NCI-H2081 treated with DMSO at 0.1 percent for 48 hours (cell line): ENCODE results near the gene CDH4.

Experiments
- DNase-seq: peaks from one replicate; lab custom pipeline; 2025; lab: John Stamatoyannopoulos, UW

Gene CDH4

DNA sequence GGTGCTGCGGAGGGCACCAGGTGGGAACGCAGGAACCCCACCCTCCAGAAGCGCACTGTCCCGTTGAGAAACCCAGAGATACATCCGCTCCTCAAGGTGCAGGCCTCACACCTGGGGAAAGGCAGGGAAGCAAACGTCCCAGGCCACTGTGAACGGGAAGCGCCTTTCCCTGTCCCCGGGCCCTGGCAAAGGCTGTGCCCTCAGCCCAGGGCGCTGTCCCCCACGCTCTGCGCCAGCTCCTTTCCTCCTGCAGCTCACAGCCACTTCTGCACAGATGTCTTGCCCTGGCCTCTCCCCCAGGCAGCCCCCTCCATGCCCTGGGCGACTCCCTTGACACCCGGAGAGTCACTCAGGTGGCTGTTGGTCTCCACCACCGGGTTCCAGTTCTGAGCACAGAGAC lies 609.8 kb downstream of the CDH4 start:
- DNase-seq, result no peak

DNA sequence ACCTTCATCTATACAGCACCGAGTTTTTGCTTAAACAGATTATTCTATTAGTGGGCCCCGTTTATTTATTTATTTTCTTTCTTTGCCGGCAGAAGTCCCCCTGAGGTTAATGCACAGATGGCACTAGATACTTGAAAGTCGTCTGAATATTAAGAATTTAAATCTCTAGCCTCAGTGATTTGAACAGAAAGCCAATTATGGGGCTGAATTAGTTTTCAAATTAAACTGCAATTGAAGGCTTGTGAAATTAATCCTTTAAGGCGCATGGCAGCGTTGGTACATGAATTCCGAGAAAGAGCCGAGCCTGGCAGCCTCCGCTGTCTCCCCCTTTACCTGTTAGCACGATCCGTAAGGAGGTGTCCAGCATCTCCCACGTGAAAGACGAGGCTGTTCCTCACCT lies 610.8 kb downstream of the CDH4 start:
- no peak for DNase-seq

DNA sequence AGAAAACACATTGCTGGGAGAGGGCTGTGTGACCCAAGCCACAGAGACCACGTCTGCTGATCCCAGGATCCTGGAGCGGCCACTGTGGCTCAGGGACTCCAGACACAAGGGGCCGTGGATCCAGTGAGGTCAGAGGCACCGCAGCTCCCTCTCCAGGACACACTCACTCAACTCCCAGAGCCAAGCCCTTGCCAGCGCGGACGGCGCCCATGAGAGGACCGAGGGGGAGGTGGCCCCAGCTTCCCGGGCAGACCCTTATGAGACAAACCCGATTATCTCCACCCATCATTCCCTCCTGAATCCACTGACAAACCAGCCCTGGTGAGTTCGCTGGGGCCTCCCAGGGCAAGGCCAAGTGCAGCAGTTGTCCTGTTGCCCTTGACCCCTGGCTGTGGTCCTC lies 612.4 kb downstream of the CDH4 start:
- no peak for DNase-seq

DNA sequence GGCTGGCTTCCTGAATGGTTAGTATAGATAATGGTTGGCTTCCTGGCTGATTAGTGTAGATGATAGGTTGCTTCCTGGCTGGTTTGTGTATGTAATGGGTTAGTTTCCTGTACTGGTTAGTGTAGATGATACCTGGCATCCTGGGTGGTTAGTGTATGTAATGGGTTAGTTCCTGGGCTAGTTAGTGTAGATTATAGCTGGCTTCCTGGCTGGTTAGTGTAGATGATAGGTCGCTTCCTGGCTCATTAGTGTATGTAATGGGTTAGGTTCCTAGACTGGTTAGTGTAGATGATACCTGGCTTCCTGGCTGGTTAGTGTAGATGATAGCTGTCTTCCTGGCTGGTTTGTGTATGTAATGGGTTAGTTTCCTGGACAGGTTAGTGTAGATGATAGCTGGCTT lies 613.3 kb downstream of the CDH4 start:
- no peak for DNase-seq

DNA sequence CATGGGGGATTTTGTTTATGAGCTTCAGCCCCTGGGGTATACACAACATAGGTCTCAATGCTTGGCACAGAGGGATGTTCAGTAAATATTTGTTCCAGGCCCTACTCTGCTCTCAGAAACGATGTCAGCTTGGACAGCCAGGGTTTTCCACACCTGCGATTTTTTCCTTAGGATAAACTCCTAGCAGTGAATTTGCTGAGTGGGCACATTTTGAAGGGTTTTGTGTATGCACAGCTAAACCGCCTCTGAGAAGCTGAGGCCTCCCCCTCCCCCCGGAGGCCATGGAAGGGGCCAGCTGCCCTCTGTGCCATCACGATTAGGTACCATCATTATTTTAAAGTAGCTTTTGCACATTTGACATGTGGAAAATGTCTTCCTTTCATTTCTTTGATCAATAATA lies 614.1 kb downstream of the CDH4 start:
- DNase-seq, result no peak

DNA sequence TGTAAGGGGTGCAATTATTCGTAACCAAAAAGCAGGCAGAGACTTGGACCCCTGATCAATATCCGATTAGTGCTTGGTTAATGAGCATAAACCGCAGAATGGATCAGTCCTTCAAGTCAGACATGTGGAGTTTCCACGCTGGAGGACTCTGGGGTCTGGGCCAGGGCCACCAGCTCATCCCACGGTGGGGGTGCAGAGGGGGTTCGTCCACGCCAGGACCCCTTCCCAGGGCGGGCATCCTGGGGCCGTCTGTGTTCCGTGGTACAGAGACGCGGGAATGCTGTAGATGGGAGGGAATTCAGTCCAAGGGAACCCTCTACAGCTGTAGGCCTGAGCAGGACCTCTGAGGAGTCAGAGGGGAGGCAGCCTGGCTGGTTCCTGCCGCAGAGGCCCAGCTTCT lies 615.9 kb downstream of the CDH4 start:
- no peak for DNase-seq

DNA sequence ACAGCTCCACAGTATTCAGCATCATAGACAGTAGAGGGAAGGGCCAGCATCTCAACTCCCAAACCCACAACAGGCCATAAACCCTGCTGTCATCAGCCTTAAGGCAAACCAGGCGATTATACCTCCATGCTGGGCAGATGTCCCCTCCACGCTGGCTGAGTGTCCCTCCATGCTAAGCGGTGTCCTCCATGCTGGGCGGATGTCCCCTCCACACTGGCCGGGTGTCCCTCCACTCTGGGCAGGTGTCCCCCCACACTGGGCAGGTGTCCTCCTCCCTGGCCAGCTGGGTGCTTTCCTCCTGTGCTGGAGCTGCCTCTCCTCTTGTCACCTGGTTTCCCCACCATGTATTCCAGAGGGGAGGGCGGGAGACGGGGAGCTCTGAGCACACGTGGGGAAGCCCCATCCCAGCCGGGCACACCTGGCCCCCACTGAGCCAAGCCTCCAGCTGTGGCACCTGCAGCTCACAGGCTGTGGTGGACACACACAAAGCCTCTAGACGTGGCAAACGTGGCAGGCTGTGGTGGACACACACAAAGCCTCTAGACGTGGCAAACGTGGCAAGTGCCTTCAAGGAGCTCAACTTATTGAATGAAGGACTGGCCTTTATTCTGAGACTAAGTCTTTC lies 616.5 kb downstream of the CDH4 start:
- no peak for DNase-seq

DNA sequence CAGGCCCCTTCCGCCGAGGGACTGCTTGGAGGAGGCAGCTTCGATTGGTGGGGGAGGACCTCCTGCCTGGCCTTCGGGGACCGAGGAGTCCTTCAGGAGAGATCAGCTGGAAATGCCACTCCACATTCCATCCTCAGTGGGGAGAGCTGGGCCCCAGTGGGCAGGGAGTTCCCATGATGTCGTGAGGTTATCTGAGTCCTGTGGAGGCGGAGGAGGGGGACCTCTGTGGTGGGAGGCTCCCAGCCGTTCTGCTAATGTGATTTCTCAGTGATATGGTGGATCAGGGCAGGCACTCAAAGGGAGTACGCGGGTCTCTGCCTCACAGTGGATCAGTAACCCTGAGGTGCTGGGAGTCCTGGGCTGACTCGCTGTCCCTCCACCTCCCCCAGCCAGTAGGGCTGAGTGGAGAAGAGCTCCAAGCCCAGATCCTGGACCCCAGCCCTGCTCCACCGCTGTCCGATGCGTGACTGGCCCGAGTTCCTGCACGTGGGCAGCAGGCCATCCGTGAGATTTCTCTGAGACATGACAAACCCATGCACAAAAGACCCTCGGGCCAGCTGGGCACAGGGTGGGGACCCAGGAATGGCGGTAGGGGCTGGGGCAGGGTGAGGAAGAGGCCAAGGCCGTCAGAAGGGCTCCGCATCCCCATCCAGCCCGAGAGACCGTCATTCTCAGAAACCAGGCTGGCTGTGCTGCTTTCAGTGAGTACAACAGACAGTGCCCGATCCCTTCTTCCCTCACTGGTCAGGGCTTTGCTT lies 617.9 kb downstream of the CDH4 start:
- DNase-seq, result no peak

DNA sequence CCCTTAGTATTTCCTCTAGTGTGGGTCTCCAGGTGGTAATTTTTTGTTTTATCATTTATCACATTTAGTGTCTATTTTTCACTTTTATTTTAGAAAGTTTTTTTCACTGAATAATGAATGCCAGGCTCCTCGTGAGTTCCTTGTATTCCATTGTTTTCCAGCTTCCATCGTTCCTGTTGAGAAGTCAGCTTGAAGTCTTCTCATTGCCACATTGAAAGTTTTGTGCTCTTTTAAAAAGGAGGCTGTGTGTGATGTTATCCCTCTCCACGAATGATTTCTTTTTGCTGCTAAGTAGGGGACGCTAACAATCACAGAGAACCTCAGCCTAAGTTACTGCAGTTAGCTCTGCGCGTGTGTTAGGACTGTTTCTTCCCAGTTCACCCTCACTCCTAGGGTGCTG lies 619.1 kb downstream of the CDH4 start:
- no peak for DNase-seq

DNA sequence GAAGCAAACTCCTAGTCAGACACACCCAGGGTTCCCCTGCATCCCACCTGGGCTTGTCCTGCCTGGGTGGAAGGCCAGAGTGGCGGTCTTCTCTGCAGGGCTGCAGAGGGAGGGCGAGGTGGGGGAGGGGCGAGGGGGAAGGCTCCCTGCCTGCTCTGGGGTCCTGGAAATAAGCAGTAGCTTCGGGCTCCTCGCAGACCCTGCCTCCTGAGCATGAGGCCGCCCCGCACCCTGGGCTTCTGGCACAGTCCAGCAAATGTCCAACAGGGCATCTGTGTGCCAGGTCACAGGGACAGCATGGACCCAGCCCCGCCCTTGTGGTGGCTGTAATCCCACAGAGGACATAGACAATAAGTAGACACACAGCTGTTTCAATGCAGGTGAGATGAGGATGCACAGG lies 619.9 kb downstream of the CDH4 start:
- DNase-seq, result no peak

DNA sequence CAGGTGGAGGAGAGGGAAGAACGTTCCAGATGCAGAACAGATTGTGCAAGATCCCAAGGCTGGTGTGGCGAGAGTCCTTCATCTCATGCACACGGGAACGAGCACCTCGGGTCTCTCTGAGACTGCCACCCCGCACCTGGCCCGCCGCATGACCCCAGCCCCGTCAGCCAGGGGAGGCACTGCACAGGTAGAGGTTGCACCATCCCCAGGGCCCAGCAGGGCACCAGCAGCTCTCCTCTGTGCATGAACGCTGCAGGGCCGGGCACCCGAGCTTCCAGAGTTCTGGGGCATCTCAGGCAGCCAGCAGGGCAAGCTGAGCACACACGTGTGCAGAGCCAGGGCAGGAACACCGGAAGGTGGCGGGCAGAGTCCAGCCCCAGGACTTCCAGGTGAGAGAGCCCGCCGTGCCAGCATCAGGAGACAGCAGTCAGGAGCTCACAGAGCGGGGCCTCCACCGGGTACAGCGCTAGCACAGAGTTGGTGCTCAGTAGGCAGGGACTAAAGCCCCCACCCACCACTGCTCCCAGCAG lies 620.4 kb downstream of the CDH4 start:
- no peak for DNase-seq

DNA sequence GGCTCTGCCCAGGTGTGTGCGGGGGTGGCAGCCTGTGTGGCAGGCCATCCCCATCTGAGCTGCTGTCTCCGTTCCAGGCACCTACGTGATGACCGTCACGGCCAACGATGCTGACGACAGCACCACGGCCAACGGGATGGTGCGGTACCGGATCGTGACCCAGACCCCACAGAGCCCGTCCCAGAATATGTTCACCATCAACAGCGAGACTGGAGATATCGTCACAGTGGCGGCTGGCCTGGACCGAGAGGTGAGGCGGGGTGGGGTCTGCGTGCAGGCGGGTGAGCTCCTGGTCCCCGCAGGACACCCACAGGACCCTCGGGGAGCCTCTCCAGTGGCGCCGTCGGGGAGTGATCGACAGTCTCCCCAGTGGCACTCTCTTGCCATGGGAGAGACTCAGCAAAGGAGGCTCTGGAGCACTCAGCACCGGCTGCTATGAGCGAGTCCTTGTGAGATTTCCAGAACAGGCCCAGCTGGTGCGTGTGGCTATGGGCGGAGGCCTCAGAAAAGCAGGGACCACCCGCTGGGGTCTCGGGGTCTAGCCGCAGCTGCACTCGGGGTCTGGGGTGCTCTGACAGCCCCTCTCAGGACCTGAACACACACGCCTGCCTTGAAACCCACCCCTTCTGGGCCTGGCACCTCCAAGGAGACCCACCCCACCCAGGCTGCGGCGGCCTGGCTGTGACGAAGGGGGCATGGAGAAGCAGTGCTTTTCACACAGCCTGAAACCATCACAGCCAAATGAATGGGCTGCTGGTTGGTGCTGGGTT lies 621.8 kb downstream of the CDH4 start:
- no peak for DNase-seq

DNA sequence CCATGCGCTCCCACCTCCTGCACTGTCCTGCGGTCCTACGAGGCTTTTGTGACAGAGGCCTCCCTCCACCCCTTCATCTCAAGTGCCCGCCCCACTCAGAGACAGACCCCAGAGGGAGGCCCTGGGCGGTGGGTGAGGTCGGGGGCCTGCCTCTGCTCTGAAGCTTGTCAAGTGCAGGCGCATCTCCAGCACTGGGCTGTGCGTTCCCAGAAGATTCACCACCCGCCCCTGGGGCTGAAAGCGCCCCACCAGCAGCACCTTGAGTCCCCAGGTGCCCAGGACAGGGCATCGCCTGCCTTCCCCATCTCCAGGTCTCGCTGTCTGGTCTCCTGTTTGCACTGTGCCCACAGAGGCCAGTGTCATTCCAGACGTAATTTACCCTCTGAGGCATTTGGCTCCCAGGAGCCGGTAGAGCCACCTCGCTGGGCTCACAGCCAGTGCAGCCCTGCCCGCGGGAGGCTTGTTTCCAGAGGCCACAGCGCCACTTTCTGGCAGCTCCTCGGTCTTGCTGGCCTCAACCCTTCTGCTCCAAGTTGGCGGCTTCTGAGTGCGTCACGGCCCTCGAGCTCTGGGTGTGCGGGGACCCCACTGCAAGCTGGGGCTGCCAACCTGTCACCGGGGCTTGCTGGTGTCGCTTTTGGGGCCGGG lies 622.5 kb downstream of the CDH4 start:
- DNase-seq, result no peak

DNA sequence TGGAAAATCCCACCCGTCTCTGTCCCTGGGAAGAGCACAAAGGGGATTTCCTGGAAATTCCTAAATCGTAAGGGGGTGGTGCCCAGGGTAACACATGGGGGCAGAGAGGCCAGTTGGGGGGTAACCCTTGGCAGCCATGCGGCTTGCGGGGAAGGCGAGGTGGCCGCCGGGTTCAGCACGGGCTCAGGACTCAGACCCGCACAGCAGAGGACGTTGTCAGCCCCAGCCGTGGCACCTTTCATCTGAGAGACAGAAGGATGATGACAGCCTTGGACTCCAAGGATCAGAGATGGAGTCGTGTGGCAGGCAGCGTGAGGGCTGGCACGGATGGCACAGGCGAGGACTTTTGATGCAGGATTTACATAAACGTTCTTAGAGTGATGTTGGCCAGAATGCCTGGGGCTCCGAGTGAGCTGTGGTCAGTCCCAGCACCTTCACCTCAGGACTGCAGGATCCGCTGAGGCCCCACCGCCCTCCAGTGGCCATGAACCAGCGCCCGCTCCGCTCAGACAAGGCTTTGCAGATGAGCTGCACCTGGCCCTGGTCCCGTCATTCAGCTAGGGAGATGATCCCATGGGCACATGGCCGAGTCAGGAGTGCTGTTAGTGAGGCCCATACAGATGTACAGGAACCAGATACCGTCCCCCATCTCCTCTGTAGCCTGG lies 623.3 kb downstream of the CDH4 start:
- no peak for DNase-seq

DNA sequence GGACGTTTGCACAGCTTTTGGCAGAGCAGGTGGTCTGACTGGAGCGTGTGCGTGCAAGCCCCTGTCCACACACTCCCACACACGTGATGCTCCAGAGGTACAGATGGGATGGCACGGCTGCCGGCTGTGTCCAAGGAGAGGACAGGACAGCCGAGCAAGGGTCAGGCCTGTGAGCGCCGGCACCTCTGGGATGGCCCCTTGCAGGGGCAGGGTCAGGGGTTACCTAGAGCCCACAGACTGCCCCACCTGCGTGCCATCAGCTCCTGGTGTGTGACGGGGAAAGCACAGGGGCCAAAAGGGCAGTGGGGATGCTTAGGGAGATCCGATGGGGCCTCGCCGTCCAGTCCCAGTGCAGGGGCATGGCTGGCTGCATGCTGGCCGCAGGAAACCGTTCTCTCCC lies 623.9 kb downstream of the CDH4 start:
- no peak for DNase-seq

DNA sequence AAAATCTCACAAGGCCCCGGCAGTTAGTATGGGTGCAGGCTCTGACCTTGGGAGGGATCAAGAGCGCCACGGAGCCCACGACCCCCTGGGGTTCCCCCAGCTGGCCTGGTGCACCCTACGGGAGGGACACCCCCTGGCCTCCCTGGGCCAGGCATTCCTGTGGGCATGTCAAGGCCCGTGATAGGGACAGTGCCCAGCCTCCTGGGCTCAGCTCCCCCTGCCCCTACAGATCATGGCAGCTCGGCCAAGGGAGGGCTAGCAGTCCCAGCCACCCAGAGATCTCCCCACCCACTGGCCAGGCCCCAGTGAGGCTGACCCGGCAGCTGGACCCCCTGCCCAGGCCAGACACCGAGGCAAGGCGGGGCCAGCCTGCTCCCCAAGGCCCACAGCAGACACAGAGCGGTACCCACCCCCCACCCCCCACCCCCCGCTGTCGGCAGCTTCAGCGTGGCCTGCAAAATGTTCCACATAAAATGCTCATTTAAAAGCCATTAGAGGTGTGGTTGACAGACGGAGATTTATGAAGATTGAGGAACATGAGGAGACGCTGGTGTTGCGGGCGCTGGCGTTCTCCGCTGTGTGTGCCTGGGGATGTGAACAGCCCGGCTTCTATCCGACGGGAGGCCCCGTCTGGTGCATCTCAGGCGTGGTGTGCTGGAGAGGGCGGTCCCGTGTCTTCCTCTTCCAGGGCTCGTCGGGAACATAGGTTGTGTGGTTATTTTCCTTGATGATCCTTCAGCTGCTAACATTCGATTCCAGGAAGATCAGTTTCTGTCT lies 625.1 kb downstream of the CDH4 start:
- no peak for DNase-seq

DNA sequence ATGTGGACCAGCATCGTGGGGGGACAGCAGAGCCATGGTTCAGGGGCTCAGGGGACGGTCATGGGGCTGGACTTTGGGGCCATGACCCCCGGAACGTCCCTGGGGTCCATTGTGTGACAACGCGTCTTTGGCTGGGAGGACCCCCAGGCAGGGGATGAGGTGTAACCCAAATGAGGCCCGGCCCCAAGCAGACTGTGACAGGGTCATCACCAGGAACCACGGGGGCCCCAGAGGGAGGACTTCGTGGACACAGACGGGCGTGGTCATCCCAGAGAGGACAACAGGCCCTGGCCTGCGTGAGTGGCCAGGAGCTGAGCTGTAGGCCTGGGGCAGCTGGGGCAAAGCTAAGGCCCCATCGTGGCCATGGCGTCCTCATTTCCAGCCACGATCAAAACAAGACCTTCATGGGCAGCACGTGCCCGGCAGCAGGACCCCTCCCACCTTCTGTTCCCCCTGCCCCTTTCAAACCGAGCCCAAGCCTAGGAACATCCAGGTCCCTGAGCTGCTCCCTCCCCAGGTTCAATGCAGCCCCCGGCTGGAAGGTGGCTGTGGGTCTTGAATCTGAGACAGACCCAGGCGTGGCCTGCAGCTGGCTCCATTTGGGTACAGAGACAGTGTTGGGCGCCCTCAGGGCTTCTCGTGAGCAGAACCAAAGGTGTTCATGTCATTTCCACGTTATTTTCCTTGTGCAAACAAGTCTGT lies 625.9 kb downstream of the CDH4 start:
- no peak for DNase-seq

DNA sequence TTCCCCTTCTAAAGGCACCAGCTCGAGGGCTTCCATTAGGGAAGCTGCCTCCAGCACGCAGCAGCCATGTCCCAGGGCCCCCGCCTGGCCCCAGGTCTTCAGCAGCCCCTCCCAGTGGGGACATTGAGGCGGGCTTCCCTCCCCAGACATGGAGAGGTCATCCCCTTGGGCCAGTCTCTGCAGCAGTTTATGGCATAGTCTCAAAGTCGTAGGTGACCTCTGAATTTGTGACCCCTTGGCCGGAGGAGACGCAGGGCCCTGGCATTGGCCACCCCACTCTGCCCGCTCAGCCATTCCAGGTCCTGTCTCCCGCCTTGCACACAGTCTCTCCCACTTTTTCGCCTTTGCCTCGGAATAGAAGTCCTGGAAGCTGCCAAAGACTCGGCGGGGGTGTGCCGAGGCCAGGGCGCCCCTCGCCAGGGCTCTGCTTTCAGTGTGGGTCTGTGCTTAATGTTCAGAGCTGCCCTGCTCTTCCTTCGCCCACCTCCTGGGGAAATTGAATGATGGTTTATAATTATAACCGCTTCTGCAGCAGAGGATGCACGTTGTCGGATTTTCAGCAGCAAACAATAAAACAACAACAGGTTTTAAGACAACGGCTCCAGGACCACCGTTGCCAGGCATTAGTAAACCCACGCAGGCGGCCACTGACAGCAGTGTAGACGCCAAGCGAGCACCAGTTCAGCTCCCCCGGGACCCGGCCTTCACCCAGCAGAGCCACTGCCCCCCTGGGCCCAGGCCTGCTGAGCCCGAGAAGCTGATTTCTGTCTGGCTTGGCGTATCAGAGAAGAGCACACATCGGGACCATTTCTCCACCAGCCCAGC lies 626.6 kb downstream of the CDH4 start:
- DNase-seq, result no peak

DNA sequence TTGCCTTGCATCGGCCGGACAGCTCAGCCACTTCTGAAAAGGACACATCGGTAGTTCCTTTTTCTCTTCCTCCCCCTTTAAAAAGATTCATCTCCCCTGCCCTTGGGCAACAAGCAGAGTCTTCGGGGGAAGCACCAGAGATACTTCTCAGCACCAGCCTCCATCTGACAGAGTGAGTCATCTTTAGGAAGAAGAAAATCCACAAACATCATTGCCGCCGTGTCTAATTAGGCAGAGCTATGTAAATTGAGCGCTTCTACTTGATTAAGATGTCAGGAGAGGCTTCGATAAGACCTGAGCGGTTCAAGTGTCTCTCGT lies 627.2 kb downstream of the CDH4 start:
- DNase-seq, result no peak

DNA sequence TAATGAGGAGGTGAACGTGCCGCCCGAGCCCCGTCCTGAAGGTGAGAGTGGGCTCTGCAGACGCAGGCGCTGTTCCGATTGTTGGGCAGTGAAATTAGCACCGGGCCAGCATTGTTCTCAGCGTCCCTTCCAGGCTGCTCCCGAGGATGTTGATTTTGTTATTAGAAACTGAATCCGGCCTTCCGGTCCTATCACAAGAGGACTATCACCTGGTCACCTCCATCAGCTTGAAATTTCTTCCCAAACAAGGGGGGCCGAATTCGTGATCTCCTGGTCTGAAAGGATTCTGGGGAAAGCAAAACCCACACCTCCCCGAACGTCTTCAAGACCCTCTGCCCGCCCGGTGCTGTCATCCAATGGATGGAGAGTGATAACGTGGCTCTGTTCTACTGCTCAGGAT lies 627.6 kb downstream of the CDH4 start:
- DNase-seq, result no peak
